Lung (tissue), 12 donors: ENCODE results near the gene BAMBI. TPM values are rescaled to one million over a fixed set of nuclear protein-coding genes. Genes with fewer than 3 reads are reported as not detected.

Source experiments
- ATAC-seq: fragments of 200-7000 bp; cut with Tn5 transposase; one replicate; pipeline ENCODE4 v1.9.1; 2020; ENCODE audit warnings: moderate number of reproducible peaks; ENCODE audit not compliant: insufficient read depth, low FRiP score
- DNase-seq, 3 donors: peaks; one replicate each; pipeline ENCODE4 v3.0.0-alpha.2; 2013 to 2017
- H3K27ac ChIP-seq, 2 donors: one replicate each; pipeline ENCODE4 v1.5.1; 2013; ENCODE audit warnings: mild to moderate bottlenecking in 2 of 2, moderate library complexity in 2 of 2, control low read depth in 1 of 2, inconsistent platforms in 1 of 2, low read depth in 1 of 2, low read length in 1 of 2
- H3K27me3 ChIP-seq, 3 donors: one replicate each; pipeline ENCODE4 v1.5.1; 2013; ENCODE audit warnings: low read length in 2 of 3; ENCODE audit not compliant: control insufficient read depth in 3 of 3, insufficient read depth in 3 of 3
- H3K36me3 ChIP-seq, 4 donors: one replicate each; pipeline ENCODE4 v1.5.1; 2013; ENCODE audit warnings: low read length in 4 of 4, mild to moderate bottlenecking in 1 of 4, moderate library complexity in 1 of 4; ENCODE audit not compliant: control insufficient read depth in 4 of 4, insufficient read depth in 4 of 4
- H3K4me1 ChIP-seq, 5 donors: one replicate each; pipeline ENCODE4 v1.5.1; 2013; ENCODE audit warnings: low read length in 5 of 5, mild to moderate bottlenecking in 2 of 5, moderate library complexity in 1 of 5; ENCODE audit not compliant: control insufficient read depth in 5 of 5, insufficient read depth in 5 of 5
- H3K4me3 ChIP-seq: one replicate; pipeline ENCODE4 v1.5.1; 2013; ENCODE audit warnings: mild to moderate bottlenecking, control low read depth, moderate library complexity
- H3K9ac ChIP-seq, 2 donors: one replicate each; pipeline ENCODE4 v1.5.1; 2013; ENCODE audit warnings: low read length in 2 of 2, control low read depth in 1 of 2; ENCODE audit not compliant: insufficient read depth in 1 of 2
- H3K9me3 ChIP-seq, 4 donors: one replicate each; pipeline ENCODE4 v1.5.1; 2013; ENCODE audit warnings: low read length in 3 of 4, mild to moderate bottlenecking in 1 of 4, moderate library complexity in 1 of 4; ENCODE audit not compliant: control insufficient read depth in 4 of 4, insufficient read depth in 3 of 4
- CTCF ChIP-seq: IDR thresholded peaks from 2 replicates; pipeline ENCODE4 v1.5.1; 2012; ENCODE audit warnings: mild to moderate bottlenecking; ENCODE audit errors: control extremely low read depth, extremely low read depth
- whole genome bisulfite sequencing, 2 donors: extraction: QIAGEN DNeasy Blood & Tissue Kit; methylation state at CpG; one replicate each; pipeline ENCODE4 v1.1.7; 2013; 5-methylcytosine and 5-hydroxymethylcytosine counted together
- polyA plus RNA-seq, 2 donors: library from polyadenylated mRNA; stranded (reverse); fragments of 200-250 nt; gene quantifications; one replicate each; pipeline ENCODE4 v1.2.1, GENCODE V29; 2013
- total RNA-seq, 2 donors: library from RNA; depleted of rRNA in 1 of 2; stranded (reverse); fragments of >200 nt in 1 of 2; gene quantifications; one replicate each; pipeline ENCODE4 v1.2.1, GENCODE V29; 2014 to 2021
- donor health status: control.
- donor health status: control.
- donor health status: Bipolar disorder and iron deficiency.
- donor health status: healthy.
- donor health status: DM: yes; HTN: yes; CAD: no.

The BAMBI gene
- total and polyA plus RNA-seq, 4 donors, result 3.1 to 28.3 (median 5.9) TPM

- Histone ChIP-seq H3K27me3 (no peaks in the 10 kb centered on the region), H3K36me3 (no peaks in the 10 kb centered on the region), H3K4me1 (peaks cover 0 to 15% (median 3%) of the 10 kb centered on the region in 5 donors), H3K4me3 (no peak overlapping the region), H3K9ac (no peak overlapping the region), H3K9me3 (no peaks in the 10 kb centered on the region), H3K27ac (no peak overlapping the region)
- DNase-seq (peak in 1 of 3 donors; percentile 34), ATAC-seq (no peak)
- 55 to 58% methylated on average over 8 of the region's 8 CpGs for WGBS, 2 donors
- no peak for TF ChIP-seq CTCF
These were observed 42.6 kb downstream of the BAMBI start for GRCh38 chr10:28719789-28720436.

GRCh38 chr10:28721318-28721951, 44.1 kb downstream of the BAMBI start:
- Histone ChIP-seq H3K27me3 (no peaks in the 10 kb centered on the region), H3K4me1 (peaks cover 0 to 15% (median 3%) of the 10 kb centered on the region in 5 donors), H3K36me3 (no peaks in the 10 kb centered on the region), H3K4me3 (no peak overlapping the region), H3K9me3 (no peaks in the 10 kb centered on the region), H3K27ac (no peak overlapping the region), H3K9ac (peak overlapping the region in 1 of 2 donors; percentile 40)
- ATAC-seq (no peak), DNase-seq (no peak)
- WGBS, 2 donors, result 67 to 71% methylated on average over 11 of the region's 11 CpGs
- TF ChIP-seq CTCF, result no peak

- peak overlapping the region in 1 of 2 donors; percentile 16 for H3K27ac ChIP-seq
These were observed 44.9 kb downstream of the BAMBI start for GRCh38 chr10:28722065-28722803.

More at GRCh38 chr10:28722065-28722803, 44.9 kb downstream of the BAMBI start:
- no peak overlapping the region for H3K4me3 ChIP-seq
- no peaks in the 10 kb centered on the region for H3K36me3 ChIP-seq
- peak overlapping the region in 1 of 2 donors; percentile 40 for H3K9ac ChIP-seq
- H3K4me1 ChIP-seq, result peaks cover 0 to 15% (median 3%) of the 10 kb centered on the region in 5 donors
- ATAC-seq (no peak), DNase-seq (peak; percentile 68 to 78 (median 73))
- 2 to 3% methylated on average over 46 of the region's 46 CpGs for WGBS, 2 donors
- TF ChIP-seq CTCF, result no peak
- no peaks in the 10 kb centered on the region for H3K27me3 ChIP-seq
- no peaks in the 10 kb centered on the region for H3K9me3 ChIP-seq
